GM19193 (cell line): ENCODE results near the gene SLC39A7.

Experiments
- POLR2A ChIP-seq: IDR thresholded peaks from 4 replicates; pipeline ENCODE4 v1.6.1; 2011; ENCODE audit not compliant: insufficient read depth, insufficient read length; ENCODE audit errors: extremely low read depth

The SLC39A7 gene

DNA sequence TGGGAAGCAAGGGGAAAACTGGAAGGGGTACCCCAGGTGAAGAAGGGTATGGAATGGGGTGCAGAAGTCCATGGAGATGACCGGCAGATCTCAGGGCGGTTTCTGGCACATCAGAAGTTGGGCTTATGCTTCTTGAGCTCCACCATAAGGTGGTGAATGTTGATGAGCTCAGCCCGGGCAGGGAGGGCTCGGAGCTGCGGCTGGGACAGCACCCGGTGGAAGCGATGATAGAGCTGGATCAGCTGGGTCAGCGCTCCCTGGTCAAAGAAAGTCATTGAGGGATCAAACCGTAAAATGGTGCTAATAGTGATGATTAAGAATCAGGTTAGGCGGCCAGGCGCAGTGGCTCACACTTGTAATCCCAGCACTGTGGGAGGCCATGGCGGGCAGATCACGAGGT is 50.1 kb downstream of the SLC39A7 start:
- no peak for TF ChIP-seq POLR2A

DNA sequence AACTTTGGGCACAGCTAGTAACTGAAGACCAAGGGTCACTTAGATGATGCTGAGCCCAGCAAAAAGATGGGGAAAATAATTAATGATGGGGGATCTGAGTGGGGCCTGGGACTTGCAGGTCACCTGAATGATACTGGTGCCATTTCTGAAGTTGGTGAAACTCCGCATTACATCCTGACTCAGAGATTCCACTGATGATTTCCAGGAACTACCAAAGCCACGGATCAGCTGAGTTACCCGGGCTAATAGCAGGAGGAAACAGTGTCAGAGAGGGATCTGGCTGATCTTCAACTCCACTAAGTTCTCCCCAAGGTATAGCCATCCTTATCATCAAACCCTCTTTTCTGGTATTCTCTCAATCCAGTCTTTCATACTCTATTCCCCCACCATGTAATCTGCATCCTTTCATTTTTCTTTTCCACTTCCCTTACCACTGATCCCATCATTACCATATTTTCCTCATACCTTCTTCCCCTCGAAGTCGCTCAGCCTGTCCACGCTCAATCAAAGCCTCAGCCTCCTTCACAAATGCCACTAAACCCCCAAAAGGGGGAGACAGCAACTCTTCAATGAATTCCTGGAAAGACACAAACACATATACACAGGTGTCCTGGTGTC is 50.8 kb downstream of the SLC39A7 start:
- no peak for TF ChIP-seq POLR2A

- TF ChIP-seq POLR2A: no peak
These were observed 52.1 kb downstream of the SLC39A7 start for GRCh38 chr6:33252759-33253158.
